ENCODE data around the gene DDX6. TPM values are rescaled to one million over a fixed set of nuclear protein-coding genes. Genes with fewer than 3 reads are reported as not detected.
A peak's percentile ranks its signal among the peaks of the same experiment; 100 is the strongest.
"Not testable (repeated sequence)": the region's sequence is repeated elsewhere in the genome, so short reads cannot be mapped to it uniquely, and the experiment has no call there.

Gene DDX6
- total RNA-seq, 1 experiment from 2014 or later: 229 TPM

DNA sequence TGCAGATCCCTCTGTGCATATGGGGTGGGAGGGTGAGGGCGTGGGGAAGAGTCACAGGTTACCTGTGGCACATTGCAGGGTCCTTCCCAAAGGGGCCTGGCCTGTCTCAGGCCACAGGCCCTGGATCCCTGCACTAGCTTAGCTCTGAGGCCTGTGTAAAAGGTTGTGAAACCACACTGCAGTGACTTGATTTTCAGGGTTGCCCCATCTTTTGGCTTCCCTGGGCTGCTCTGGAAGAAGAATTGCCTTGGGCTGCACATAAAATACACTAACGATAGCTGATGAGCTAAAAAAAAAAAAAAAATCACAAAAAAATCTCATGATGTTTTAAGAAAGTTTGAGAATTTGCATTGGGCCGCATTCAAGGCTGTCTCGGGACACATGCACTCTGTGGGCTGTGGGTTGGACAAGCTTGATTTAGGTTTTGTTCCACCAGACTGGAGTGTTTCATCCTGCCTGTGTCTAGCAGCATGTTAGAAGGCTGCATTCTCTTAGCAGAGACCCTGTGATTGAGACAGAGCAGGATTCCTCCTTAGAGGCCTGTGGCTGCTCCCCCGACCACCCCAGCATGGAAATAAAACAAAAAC is 75.6 kb downstream of the DDX6 start:
- Histone ChIP-seq H3K9me3 (ENCODE audit: low read depth, low read length, poor library complexity, severe bottlenecking) (no peaks in the 10 kb centered on the region), H3K4me3 (ENCODE audit: low read depth, low read length, poor library complexity, severe bottlenecking) (no peak overlapping the region), H3K4me1 (ENCODE audit: insufficient read depth, low read length, poor library complexity, severe bottlenecking) (peaks cover 7% of the 10 kb centered on the region), H3K27ac (ENCODE audit: low read depth, low read length, poor library complexity, severe bottlenecking) (peak overlapping the region; percentile 65), H3K36me3 (ENCODE audit: insufficient read depth, low read length, poor library complexity, severe bottlenecking) (no peaks in the 10 kb centered on the region), H3K27me3 (replicated peaks; ENCODE audit: insufficient read depth, low read depth, low read length, poor library complexity) (no peaks in the 10 kb centered on the region)
- POLR2A ChIA-PET (ENCODE audit: low non-redundant PET): interaction anchor here (0.6 kb wide), 1 partner anchor 341 kb away, joined by 5 read pairs; no protein-coding TSS in a partner anchor
- DNase-seq (ENCODE audit: low spot score): no peak
- no TSS peak for BruUV-seq (replicated peaks)
- CTCF ChIA-PET: interaction anchor here (0.6 kb wide), 1 partner anchor 111 kb away, joined by 4 read pairs; no protein-coding TSS in a partner anchor
- no peak for TF ChIP-seq EZH2 (IDR thresholded peaks at IDR 0.05; ENCODE audit: borderline replicate concordance, low read depth, low read length, poor library complexity, severe bottlenecking)
- no peak for TF ChIP-seq CTCF (conservative IDR thresholded peaks at IDR 0.05; ENCODE audit: low read depth, low read length)
- intact Hi-C loops (cut with micrococcal nuclease; ENCODE audit: unreplicated experiment): no loop called here

DNA sequence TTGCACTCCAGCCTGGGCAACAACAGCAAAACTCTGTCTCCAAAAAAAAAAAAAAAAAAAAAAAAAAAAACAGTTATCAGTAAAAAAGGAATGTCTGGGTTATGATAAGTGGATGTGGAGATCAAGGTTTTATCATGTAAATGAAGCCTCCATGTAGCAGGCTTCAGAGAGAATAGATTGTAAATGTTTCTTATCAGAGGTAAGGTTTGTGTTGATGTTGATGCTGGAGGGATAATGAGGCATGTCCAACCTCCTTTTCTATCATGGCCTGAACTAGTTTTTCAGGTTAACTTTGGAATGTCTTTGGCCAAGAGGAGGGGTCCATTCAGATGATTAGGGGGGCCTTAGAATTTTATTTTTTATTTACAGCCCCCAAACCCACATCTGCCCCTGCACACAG is 76.1 kb downstream of the DDX6 start:
- no peak for DNase-seq (ENCODE audit: low spot score)
- POLR2A ChIA-PET (ENCODE audit: low non-redundant PET): interaction anchor here (0.6 kb wide), 1 partner anchor 341 kb away, joined by 5 read pairs; no protein-coding TSS in a partner anchor
- Histone ChIP-seq H3K4me3 (ENCODE audit: low read depth, low read length, poor library complexity, severe bottlenecking) (no peak overlapping the region), H3K9me3 (ENCODE audit: low read depth, low read length, poor library complexity, severe bottlenecking) (no peaks in the 10 kb centered on the region), H3K4me1 (ENCODE audit: insufficient read depth, low read length, poor library complexity, severe bottlenecking) (peaks cover 7% of the 10 kb centered on the region), H3K27ac (ENCODE audit: low read depth, low read length, poor library complexity, severe bottlenecking) (peak overlapping the region; percentile 65), H3K27me3 (replicated peaks; ENCODE audit: insufficient read depth, low read depth, low read length, poor library complexity) (no peaks in the 10 kb centered on the region), H3K36me3 (ENCODE audit: insufficient read depth, low read length, poor library complexity, severe bottlenecking) (no peaks in the 10 kb centered on the region)
- CTCF ChIA-PET: interaction anchor here (0.6 kb wide), 1 partner anchor 111 kb away, joined by 4 read pairs; no protein-coding TSS in a partner anchor
- intact Hi-C loops (cut with micrococcal nuclease; ENCODE audit: unreplicated experiment): no loop called here
- BruUV-seq (replicated peaks): no TSS peak
- TF ChIP-seq CTCF (conservative IDR thresholded peaks at IDR 0.05; ENCODE audit: low read depth, low read length): no peak

DNA sequence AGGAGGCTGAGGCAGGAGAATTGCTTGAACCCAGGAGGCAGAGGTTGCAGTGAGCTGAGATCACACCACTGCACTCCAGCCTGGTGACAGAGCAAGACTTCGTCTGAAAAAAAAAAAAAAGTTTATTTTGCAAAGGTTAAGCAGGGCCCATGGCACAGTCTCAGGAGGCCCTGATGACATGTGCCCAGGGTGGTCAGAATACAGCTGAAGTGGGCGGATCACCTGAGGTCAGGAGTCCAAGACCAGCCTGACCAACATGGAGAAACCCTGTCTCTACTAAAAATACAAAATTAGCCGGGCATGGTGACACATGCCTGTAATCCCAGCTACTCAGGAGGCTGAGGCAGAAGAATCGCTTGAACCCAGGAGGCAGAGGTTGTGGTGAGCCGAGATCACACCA is 76.5 kb downstream of the DDX6 start:
- H3K4me3 ChIP-seq (ENCODE audit: low read depth, low read length, poor library complexity, severe bottlenecking); CTCF ChIA-PET: not testable (repeated sequence)

GRCh38 chr11:118708296-118708695 is 82.7 kb downstream of the DDX6 start:
- intact Hi-C loops (cut with micrococcal nuclease; ENCODE audit: unreplicated experiment): no loop called here
- POLR2A ChIA-PET (ENCODE audit: low non-redundant PET): no interaction called here
- H3K36me3 ChIP-seq (ENCODE audit: insufficient read depth, low read length, poor library complexity, severe bottlenecking): no peaks in the 10 kb centered on the region
- TF ChIP-seq EZH2 (IDR thresholded peaks at IDR 0.05; ENCODE audit: borderline replicate concordance, low read depth, low read length, poor library complexity, severe bottlenecking) (no peak), CTCF (conservative IDR thresholded peaks at IDR 0.05; ENCODE audit: low read depth, low read length) (no peak)
- no peak overlapping the region for H3K27ac ChIP-seq (ENCODE audit: low read depth, low read length, poor library complexity, severe bottlenecking)
- no TSS peak for BruUV-seq (replicated peaks)
- no peak for DNase-seq (ENCODE audit: low spot score)
- CTCF ChIA-PET: no interaction called here
- no peaks in the 10 kb centered on the region for H3K27me3 ChIP-seq (replicated peaks; ENCODE audit: insufficient read depth, low read depth, low read length, poor library complexity)
- H3K9me3 ChIP-seq (ENCODE audit: low read depth, low read length, poor library complexity, severe bottlenecking): no peaks in the 10 kb centered on the region
- H3K4me3 ChIP-seq (ENCODE audit: low read depth, low read length, poor library complexity, severe bottlenecking): no peak overlapping the region
- peaks cover 10% of the 10 kb centered on the region for H3K4me1 ChIP-seq (ENCODE audit: insufficient read depth, low read length, poor library complexity, severe bottlenecking)

More for the DNA sequence above, 76.5 kb downstream of the DDX6 start:
- H3K4me1 ChIP-seq (ENCODE audit: insufficient read depth, low read length, poor library complexity, severe bottlenecking); DNase-seq (ENCODE audit: low spot score); intact Hi-C loops (cut with micrococcal nuclease; ENCODE audit: unreplicated experiment); H3K36me3 ChIP-seq (ENCODE audit: insufficient read depth, low read length, poor library complexity, severe bottlenecking); H3K27me3 ChIP-seq (replicated peaks; ENCODE audit: insufficient read depth, low read depth, low read length, poor library complexity); H3K9me3 ChIP-seq (ENCODE audit: low read depth, low read length, poor library complexity, severe bottlenecking); H3K27ac ChIP-seq (ENCODE audit: low read depth, low read length, poor library complexity, severe bottlenecking); POLR2A ChIA-PET (ENCODE audit: low non-redundant PET); BruUV-seq (replicated peaks): not testable (repeated sequence)
